GM04504 (cell line): Measurements from ENCODE around the gene KDM8.

Experiments used
- DNase-seq: peaks from one replicate; pipeline ENCODE4 v3.0.0-alpha.2; 2012; ENCODE audit warnings: low read depth

KDM8 gene

GRCh38 chr16:27216297-27216885 lies 13.1 kb downstream of the KDM8 start:
- DNase-seq, result no peak

GRCh38 chr16:27217256-27217655 lies 13.9 kb downstream of the KDM8 start:
- DNase-seq, result no peak

- DNase-seq, result no peak
Measured at GRCh38 chr16:27218756-27219155, 15.4 kb downstream of the KDM8 start.

- DNase-seq, result no peak
Measured at GRCh38 chr16:27219161-27219560, 15.8 kb downstream of the KDM8 start.

GRCh38 chr16:27220120-27220519 lies 16.8 kb downstream of the KDM8 start:
- no peak for DNase-seq

- no peak for DNase-seq
Measured at GRCh38 chr16:27220527-27220926, 17.2 kb downstream of the KDM8 start.

- DNase-seq, result no peak
Measured at GRCh38 chr16:27220991-27221390, 17.7 kb downstream of the KDM8 start.

GRCh38 chr16:27221576-27222248 lies 18.4 kb downstream of the KDM8 start:
- DNase-seq, result no peak

- peak; percentile 92 for DNase-seq
Measured at GRCh38 chr16:27222249-27223225, 19.2 kb downstream of the KDM8 start.

GRCh38 chr16:27223226-27223610 lies 19.9 kb downstream of the KDM8 start:
- no peak for DNase-seq

- no peak for DNase-seq
Measured at GRCh38 chr16:27223701-27224100, 20.4 kb downstream of the KDM8 start.

- DNase-seq, result no peak
Measured at GRCh38 chr16:27224271-27224737, 21.0 kb downstream of the KDM8 start.

- no peak for DNase-seq
Measured at GRCh38 chr16:27224741-27225300, 21.5 kb downstream of the KDM8 start.

- DNase-seq, result no peak
Measured at GRCh38 chr16:27225536-27226360, 22.4 kb downstream of the KDM8 start.

- DNase-seq, result no peak
Measured at GRCh38 chr16:27226476-27226875, 23.1 kb downstream of the KDM8 start.

GRCh38 chr16:27226976-27227705 lies 23.8 kb downstream of the KDM8 start:
- no peak for DNase-seq

- no peak for DNase-seq
Measured at GRCh38 chr16:27228045-27228444, 24.7 kb downstream of the KDM8 start.

GRCh38 chr16:27228621-27229501 lies 25.5 kb downstream of the KDM8 start:
- no peak for DNase-seq

- no peak for DNase-seq
Measured at GRCh38 chr16:27229891-27230470, 26.7 kb downstream of the KDM8 start.
